Myocyte (in vitro differentiated cells): ENCODE results near the gene ATP10B. TPM values are rescaled to one million over a fixed set of nuclear protein-coding genes. Genes with fewer than 3 reads are reported as not detected.

ENCODE experiments used
- DNase-seq: peaks from one replicate; pipeline ENCODE4 v3.0.0-alpha.2; 2012; ENCODE audit warnings: low read depth
- total RNA-seq: library from RNA; depleted of rRNA; stranded (reverse); fragments of >200 nt; gene quantifications from 2 replicates; pipeline ENCODE4 v1.2.3, GENCODE V29; 2014

ATP10B gene
- total RNA-seq, 1 donor from 2014 or later, result not detected

DNA sequence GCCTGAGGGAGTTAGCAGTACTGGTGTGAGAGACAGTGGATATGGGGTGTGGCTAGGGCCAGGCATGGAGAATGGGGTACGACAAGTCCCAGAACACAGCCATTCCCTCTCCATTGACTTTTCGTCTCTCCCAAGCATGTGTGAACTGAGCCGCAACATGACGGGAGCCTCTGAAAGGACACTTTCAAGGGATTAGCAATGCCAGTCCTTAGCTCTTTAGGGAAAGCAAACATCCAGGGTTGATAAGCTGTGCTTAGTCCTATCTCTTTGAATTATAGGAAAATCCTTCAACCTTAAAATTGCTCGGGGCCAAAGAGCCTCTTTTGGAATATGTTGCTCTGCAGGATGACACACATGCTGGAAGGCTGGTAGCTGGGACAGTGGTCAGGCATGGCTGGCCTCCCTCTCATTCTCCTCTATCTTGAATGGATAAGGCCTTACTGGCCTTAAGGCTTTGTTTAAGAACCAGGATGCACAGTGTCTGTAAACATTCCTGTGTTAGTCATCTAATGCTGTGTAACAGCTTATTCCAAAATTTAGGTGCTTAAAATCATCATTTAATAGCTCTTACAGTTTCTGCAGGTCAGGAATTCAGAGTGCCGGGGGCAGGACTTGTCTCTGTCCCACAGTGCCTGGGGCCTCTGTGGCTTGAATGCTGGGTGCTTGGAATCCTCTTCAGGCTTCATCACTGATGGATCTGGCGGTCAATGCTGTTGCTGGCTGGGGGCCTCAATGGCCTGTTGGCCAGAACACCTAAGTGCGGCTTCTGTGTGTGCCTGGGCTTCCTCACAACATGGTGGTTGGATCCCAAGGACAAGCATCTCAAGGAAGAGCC is 335.1 kb downstream of the ATP10B start:
- DNase-seq, result no peak

GRCh38 chr5:160514866-160515265 is 337.1 kb downstream of the ATP10B start:
- DNase-seq, result no peak

- no peak for DNase-seq
Measured at GRCh38 chr5:160514191-160514590, 337.8 kb downstream of the ATP10B start.

DNA sequence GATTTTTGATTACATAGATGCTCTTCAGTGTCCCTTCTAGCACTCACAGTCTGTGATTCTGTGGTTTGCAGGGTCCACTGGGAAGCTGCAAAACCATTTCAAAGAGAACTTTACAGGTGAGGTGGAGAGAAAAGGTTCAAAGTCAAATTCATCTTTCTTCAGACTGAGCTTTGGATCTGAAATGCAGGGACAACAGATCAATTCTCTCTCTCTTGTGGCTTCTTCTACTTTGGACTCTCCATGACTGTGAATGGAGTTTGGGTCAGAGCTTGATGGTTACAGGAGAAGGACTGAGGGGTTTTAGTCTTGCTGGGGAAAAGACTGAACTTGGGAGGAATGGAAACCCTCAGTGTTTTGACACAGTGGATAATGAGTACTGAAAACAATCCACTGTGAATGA is 338.5 kb downstream of the ATP10B start:
- no peak for DNase-seq
